SJSA1 (cell line): ENCODE measurements around the gene MSRB1. TPM values are rescaled to one million over a fixed set of nuclear protein-coding genes. Genes with fewer than 3 reads are reported as not detected.
"Not testable (repeated sequence)": the region's sequence is repeated elsewhere in the genome, so short reads cannot be mapped to it uniquely, and the experiment has no call there.

Experiments used
- DNase-seq, 2 experiments: peaks; one replicate each; pipeline ENCODE4 v3.0.0-alpha.2; 2015 to 2020; ENCODE audit warnings: low spot score in 2 of 2, low read depth in 1 of 2
- H3K27ac ChIP-seq: fragments of 250-450 bp; sonication (Bioruptor Pico); 2 replicates; pipeline ENCODE4 v1.5.1; 2020; ENCODE audit warnings: mild to moderate bottlenecking, moderate library complexity
- H3K27me3 ChIP-seq: fragments of 250-450 bp; sonication (Bioruptor Pico); replicated peaks from 2 replicates; pipeline ENCODE4 v1.5.1; 2020; ENCODE audit warnings: mild to moderate bottlenecking, moderate library complexity
- H3K36me3 ChIP-seq: fragments of 250-450 bp; sonication (Bioruptor Pico); 2 replicates; pipeline ENCODE4 v1.5.1; 2020; ENCODE audit warnings: mild to moderate bottlenecking
- H3K4me1 ChIP-seq: fragments of 250-450 bp; sonication (Bioruptor Pico); replicated peaks from 2 replicates; pipeline ENCODE4 v1.6.1; 2021; ENCODE audit warnings: mild to moderate bottlenecking
- H3K4me3 ChIP-seq: fragments of 250-450 bp; sonication (Bioruptor Pico); 2 replicates; pipeline ENCODE4 v1.5.1; 2020; ENCODE audit warnings: mild to moderate bottlenecking
- H3K9me3 ChIP-seq: fragments of 250-450 bp; sonication (Bioruptor Pico); replicated peaks from 2 replicates; pipeline ENCODE4 v1.5.1; 2020; ENCODE audit warnings: mild to moderate bottlenecking
- total RNA-seq: library from RNA; depleted of rRNA; stranded (reverse); fragments of >200 nt; shearing (Covaris generic); gene quantifications from 2 replicates; pipeline ENCODE4 v1.2.3, GENCODE V29; 2014

Gene MSRB1
- total RNA-seq, 1 experiment from 2014 or later, result 21.3 TPM

- peaks cover 64% of the 10 kb centered on the region for H3K27me3 ChIP-seq
- H3K4me1 ChIP-seq, result no peaks in the 10 kb centered on the region
- no peaks in the 10 kb centered on the region for H3K9me3 ChIP-seq
- no peak overlapping the region for H3K27ac ChIP-seq
- no peak for DNase-seq
- no peak overlapping the region for H3K4me3 ChIP-seq
- no peaks in the 10 kb centered on the region for H3K36me3 ChIP-seq
These were observed 36.7 kb downstream of the MSRB1 start for GRCh38 chr16:1906055-1906845.

GRCh38 chr16:1903845-1904840 lies 38.9 kb downstream of the MSRB1 start:
- Histone ChIP-seq H3K36me3 (no peaks in the 10 kb centered on the region), H3K27ac (no peak overlapping the region), H3K27me3 (peaks cover 72% of the 10 kb centered on the region), H3K4me1 (no peaks in the 10 kb centered on the region), H3K4me3 (no peak overlapping the region), H3K9me3 (no peaks in the 10 kb centered on the region)
- no peak for DNase-seq

- H3K4me1 ChIP-seq, result no peaks in the 10 kb centered on the region
- DNase-seq, result no peak
These were observed 39.8 kb downstream of the MSRB1 start for GRCh38 chr16:1903220-1903574.

DNA sequence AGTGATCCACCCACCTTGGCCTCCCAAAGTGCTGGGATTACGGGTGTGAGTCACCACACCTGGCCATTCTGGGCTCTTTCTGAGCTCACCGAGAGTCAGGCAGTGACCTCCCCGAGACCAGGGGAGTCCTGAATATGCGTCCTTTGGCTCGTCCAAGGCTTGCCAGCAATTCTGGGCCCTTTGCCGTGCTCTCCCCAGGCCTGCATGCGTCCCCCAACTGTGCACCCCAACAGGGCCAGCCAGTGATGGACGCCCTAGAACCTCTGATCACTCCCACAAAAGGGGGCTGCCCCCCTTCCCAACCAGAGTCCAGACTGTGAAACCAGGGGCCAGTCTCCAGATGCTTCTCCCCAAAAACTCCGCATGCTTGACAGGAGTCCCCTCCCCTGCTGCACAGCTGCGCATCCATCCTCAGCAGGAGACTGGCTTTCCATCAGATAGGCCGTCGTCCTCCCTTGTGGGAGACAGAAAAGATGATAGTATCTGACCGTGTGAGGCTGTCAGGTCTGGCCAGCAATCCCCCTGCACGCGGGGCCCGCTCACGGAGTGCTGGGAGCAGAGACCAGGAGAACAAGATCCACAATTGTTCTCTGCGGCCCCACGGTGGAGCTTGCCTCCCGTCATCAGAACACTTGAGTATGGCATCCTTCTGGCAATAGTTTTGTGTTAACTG lies 40.3 kb downstream of the MSRB1 start:
- H3K36me3 ChIP-seq, result no peaks in the 10 kb centered on the region
- DNase-seq, result no peak
- H3K4me3 ChIP-seq, result no peak overlapping the region
- H3K9me3 ChIP-seq, result no peaks in the 10 kb centered on the region
- H3K4me1 ChIP-seq, result no peaks in the 10 kb centered on the region
- H3K27me3 ChIP-seq, result peaks cover 65% of the 10 kb centered on the region
- H3K27ac ChIP-seq, result no peak overlapping the region

More at GRCh38 chr16:1903220-1903574, 39.8 kb downstream of the MSRB1 start:
- Histone ChIP-seq H3K4me3 (no peak overlapping the region), H3K9me3 (no peaks in the 10 kb centered on the region), H3K27ac (no peak overlapping the region), H3K27me3 (peaks cover 70% of the 10 kb centered on the region), H3K36me3 (no peaks in the 10 kb centered on the region)

GRCh38 chr16:1900452-1900774 lies 42.6 kb downstream of the MSRB1 start:
- H3K27me3 ChIP-seq, result peaks cover 64% of the 10 kb centered on the region

DNA sequence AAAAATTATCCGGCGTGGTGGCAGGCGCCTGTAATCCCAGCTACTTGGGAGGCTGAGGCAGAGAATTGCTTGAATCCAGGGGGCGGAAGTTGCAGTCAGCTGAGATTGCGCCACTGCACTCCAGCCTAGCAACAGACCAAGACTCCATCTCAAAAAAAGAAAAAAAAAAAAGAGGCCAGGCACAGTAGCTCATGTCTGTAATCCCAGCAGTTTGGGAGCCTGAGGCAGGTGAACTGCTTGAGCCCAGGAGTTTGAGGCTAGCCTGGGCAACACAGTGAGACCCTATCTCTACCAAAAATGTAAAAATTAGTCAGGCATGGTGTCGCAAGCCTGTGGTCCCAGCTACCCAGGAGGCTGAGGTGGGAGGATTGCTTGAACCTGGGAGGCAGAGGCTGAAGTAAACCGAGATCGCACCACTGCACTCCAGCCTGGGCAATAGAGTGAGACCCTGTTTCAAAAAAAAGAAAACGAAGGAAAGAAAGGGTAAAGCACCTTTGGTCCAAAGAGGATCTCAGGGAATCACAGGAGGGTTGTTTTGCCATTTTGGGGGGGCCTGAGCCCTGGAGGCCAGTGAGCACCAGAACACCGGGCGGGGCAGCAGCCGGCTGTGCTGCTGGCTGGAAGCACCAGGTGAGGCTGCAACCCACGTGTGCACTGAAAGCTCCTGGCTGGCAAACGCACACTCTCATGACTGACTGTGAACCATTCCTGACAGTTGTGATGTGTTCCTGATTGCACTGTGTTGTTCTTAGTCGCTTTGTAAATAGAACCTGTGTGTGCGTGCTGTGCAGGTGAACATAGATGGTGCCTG lies 43.2 kb downstream of the MSRB1 start:
- DNase-seq, result no peak
- H3K4me3 ChIP-seq, result no peak overlapping the region
- no peaks in the 10 kb centered on the region for H3K4me1 ChIP-seq
- H3K27ac ChIP-seq, result no peak overlapping the region
- peaks cover 59% of the 10 kb centered on the region for H3K27me3 ChIP-seq
- H3K9me3 ChIP-seq, result no peaks in the 10 kb centered on the region
- H3K36me3 ChIP-seq, result no peaks in the 10 kb centered on the region

More at GRCh38 chr16:1900452-1900774, 42.6 kb downstream of the MSRB1 start:
- no peak for DNase-seq
- Histone ChIP-seq H3K4me3 (no peak overlapping the region), H3K9me3 (no peaks in the 10 kb centered on the region), H3K36me3 (no peaks in the 10 kb centered on the region), H3K4me1 (no peaks in the 10 kb centered on the region), H3K27ac (no peak overlapping the region)

GRCh38 chr16:1897692-1898091 lies 45.3 kb downstream of the MSRB1 start:
- H3K36me3 ChIP-seq, DNase-seq, H3K27ac ChIP-seq, H3K4me1 ChIP-seq, H3K9me3 ChIP-seq, H3K4me3 ChIP-seq: not testable (repeated sequence)
- H3K27me3 ChIP-seq, result peaks cover 45% of the 10 kb centered on the region

DNA sequence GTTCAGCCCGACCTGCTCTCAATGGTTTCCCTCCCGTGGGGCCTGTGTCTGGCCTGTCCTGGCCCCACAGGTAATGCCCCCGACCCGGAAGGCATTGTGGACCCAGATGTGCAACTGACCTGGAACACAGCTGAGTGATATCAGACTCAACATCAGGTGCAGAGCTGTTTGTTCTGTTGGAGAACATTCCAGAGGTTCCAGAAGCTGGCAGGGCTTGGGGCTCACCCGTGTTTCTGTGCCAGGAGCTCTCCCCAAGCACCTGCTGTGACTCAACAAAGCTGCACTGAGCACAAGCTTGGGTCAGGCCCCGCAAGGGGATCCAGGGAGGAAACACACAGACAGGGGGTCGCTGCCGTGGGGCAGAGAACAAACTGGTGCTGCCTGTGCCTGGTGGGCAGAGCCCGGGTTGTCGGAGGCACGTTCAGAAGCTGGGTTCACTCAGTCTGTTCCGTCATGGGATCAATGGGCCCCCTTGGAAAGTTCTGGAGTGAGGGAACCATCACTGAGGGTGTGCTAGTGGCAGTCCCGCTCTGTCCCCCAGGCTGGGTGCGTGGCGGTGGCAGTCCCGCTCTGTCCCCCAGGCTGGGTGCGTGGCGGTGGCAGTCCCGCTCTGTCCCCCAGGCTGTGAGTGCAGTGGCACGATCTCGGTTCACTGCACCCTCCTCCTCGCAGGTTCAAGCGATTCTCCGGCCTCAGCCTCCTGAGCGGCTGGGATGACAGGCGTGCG lies 46.9 kb downstream of the MSRB1 start:
- Histone ChIP-seq H3K36me3 (no peaks in the 10 kb centered on the region), H3K27ac (no peak overlapping the region), H3K4me1 (no peaks in the 10 kb centered on the region), H3K27me3 (peaks cover 51% of the 10 kb centered on the region), H3K4me3 (no peak overlapping the region), H3K9me3 (no peaks in the 10 kb centered on the region)
- DNase-seq, result no peak

DNA sequence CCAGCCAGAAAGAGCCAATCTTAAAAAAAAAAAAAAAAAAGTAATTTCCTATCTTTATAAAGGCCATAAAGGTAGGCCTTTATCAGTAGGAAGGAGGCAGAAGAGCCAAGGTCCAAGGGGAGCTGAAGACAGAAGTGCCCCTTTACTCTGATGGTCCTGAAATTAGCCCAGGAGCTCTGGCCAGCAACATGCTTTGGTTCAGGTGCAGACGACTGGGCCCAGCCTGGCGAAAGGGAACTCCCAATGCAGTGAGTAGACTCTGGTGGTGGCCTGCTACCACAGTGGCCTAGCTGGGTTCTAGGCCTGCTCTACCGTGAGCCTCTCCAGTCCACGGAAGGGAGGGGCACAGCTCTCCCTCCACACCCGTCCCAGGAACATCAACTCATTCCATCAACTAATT lies 47.9 kb downstream of the MSRB1 start:
- no peak overlapping the region for H3K4me3 ChIP-seq
- no peaks in the 10 kb centered on the region for H3K36me3 ChIP-seq
- no peak for DNase-seq
- peaks cover 58% of the 10 kb centered on the region for H3K27me3 ChIP-seq
- no peak overlapping the region for H3K27ac ChIP-seq
- no peaks in the 10 kb centered on the region for H3K4me1 ChIP-seq
- H3K9me3 ChIP-seq, result no peaks in the 10 kb centered on the region

- no peak overlapping the region for H3K27ac ChIP-seq
These were observed 52.3 kb downstream of the MSRB1 start for GRCh38 chr16:1890708-1891050.

DNA sequence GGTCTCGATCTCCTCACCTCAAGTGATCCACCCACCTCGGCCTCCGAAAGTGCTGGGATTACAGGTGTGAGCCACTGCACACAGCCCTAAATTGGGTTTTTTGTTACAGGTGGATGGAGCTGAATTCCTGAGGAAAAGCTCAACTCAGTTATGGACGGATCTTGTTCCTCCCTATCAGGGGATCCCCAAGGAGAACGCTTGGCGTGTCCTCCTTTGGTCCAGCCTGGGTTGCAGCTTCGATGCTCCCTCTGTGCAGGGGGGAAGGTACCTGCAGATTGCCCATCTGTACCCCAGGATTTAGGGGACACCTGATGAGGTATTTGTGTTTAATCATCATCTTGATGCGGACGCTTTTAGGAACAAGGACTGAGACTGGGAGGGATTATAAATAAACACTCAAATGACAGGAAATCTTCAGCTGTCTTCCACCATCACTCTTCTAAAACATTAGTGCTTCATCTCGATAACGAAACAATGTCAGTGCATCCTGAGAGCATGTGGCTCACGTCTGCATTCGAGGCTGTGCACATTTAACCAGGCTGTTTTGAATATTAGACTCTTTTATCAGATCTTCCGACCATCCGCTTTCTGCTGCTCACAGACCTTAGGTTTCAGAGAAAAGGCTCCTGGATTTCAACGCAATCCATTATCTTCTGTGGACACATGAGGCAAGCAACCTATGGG lies 52.8 kb downstream of the MSRB1 start:
- H3K4me1 ChIP-seq, result no peaks in the 10 kb centered on the region
- H3K27ac ChIP-seq, result no peak overlapping the region
- DNase-seq, result no peak
- no peaks in the 10 kb centered on the region for H3K9me3 ChIP-seq
- peaks cover 47% of the 10 kb centered on the region for H3K27me3 ChIP-seq
- no peak overlapping the region for H3K4me3 ChIP-seq
- no peaks in the 10 kb centered on the region for H3K36me3 ChIP-seq

More at GRCh38 chr16:1890708-1891050, 52.3 kb downstream of the MSRB1 start:
- no peak for DNase-seq
- Histone ChIP-seq H3K9me3 (no peaks in the 10 kb centered on the region), H3K4me3 (no peak overlapping the region), H3K36me3 (no peaks in the 10 kb centered on the region), H3K27me3 (peaks cover 47% of the 10 kb centered on the region), H3K4me1 (no peaks in the 10 kb centered on the region)
